Measurements from ENCODE around the gene ZSCAN18.

Gene ZSCAN18

DNA sequence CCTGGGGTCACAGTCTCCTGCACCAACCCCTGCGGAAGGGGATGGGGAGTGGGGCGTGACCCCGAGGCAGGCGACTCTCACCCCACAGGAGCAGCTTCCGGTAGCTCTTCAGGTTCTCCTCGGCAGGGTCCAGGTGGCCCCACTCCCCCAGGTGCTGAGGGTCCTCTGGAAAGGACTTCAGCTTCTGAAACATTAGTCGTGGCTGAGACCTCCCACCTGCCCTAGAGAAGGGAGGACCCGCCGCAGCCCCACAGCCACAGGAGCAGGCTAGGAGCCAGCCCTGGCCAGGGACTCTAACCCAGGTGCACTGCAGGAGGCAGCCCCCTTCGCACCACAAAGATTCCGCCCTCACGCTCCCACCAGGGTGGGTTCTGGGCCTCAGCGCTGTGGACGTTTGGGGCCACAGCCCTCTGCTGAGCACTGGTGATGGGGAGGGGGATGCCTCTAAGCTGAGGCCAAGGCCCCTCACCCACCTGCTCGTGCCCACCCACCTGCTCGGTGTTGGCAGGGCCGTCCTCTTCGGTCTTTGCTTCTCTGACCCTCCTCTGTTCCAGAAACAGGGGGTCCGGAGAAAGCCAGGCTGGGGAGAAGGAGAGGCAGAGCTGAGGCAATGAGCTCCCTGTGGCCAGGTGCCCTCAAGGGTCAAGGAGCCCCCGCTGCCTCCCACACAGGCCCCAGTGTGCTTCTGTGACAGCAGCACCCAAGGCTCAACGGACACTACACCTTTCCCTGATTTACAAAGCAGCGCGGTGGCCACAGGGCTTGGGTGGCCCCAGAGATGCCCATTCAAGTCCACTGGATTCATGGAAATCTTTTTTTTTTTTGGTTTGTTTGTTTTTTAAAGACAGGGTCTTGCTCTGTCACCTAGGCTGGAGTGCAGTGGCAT, 11.0 kb downstream of the ZSCAN18 start:
- DNase-seq: no peak

DNA sequence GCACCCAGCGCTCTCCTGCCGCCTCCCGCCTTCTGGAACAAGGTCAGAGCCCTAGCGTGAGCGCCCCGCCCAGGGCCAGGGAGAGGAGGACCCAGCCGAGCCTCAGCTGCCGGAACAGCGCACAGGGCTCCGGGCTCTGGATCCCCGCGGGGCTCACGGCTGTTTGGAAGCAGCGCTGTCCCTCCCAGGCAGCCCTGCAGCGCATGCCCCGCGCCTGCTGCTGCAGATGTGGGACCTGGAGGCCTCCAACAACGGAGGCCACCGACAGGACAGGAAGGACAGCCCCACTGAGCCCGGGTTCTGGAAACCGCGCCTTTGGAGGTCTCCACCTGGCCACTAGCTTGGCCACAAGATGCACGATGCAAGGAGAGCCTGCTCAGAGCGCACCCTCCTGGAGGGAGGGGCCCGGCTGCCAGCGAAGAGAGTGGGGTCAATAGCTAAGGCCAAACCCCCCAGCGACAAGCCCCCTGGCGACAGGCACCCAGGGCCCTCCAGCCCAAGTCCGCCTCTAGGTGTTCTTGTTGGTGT, 12.6 kb downstream of the ZSCAN18 start:
- no peak for DNase-seq

DNA sequence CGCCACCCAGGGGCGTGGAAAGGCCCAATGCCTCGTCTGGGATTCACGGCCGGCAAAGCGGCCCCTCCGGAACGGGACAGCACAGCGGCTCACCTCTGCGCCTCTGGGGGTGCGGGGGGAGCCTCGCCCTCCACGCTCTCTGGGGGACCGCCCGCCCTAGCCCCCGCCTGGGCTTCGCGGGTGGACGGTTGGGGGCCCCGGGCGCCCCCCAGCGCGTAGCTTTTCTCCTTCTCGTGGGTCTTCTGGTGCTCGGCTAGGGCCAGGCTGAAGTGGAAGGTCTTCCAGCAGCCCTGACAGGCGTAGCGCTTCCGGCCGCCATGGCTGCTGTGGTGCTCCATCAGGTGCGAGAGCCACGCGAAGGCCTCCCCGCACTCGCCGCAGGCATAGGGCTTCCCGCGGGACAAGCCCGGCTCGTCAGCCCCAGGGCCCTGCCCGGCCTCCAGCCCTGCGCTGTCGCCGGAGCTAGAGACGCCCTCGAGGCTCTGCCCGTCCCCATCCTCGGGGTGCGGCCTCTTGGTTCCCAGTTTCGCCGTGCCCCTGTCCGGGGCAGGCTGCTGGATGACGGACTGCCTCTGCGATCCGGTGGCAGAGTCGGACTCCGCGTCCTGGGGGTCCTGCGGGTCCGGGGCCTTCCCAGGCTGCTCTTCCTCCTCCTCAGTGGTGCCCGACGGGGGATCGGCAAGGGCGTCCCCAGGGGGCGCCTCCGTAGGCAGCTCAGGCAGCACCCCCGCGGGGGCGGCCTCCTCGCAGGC, 13.3 kb downstream of the ZSCAN18 start:
- no peak for DNase-seq

DNA sequence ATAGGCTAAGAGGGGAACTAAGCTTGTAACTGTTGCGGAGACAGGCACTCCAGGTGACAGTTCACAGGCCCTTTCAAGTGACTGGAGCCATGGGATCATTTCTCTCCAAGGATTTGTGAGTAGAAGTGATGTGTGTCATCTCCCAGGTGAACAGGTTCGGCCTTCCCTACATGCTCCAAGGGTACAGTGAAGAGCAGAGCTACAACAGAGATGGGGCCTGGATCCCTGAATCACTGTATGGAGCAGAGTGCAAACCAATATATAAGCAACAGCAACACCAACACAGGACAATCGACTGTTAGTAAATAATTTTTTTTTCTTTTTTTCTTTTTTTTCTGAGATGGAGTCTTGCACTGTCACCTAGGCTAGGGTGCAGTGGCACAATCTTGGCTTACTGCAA, 15.0 kb downstream of the ZSCAN18 start:
- no peak for DNase-seq

DNA sequence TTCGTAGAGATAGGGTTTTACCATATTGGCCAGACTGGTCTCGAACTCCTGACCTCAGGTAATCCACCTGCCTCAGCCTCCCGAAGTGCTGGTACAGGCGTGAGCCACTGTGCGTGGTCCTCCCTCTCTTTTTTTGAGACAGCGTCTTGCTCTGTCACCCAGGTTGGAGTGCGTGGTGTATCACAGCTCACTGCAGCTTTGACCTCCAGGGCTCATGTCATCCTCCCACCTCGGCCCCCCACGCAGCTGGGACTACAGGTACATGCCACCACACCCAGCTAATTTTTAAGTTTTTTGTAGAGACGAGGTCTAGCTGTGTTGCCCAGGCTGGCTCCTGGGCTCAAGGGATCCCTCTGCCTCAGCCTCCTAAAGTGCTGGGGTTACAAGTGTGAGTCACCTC, 18.2 kb downstream of the ZSCAN18 start:
- no peak for DNase-seq

DNA sequence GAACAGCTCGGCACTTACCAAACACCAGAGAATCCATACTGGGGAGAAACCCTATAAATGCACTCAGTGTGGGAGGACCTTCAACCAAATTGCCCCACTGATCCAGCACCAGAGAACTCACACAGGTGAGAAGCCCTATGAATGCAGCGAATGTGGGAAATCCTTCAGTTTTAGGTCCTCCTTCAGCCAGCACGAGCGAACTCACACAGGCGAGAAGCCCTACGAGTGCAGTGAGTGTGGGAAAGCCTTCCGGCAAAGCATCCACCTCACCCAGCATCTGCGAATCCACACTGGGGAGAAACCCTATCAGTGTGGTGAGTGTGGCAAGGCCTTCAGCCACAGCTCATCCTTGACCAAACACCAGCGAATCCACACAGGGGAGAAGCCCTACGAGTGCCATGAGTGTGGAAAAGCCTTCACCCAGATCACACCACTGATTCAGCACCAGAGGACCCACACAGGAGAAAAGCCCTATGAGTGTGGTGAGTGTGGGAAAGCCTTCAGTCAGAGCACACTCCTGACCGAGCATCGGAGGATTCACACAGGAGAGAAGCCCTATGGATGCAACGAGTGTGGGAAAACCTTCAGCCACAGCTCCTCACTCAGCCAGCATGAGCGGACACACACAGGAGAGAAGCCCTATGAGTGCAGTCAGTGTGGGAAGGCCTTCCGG, 30.7 kb downstream of the ZSCAN18 start:
- no peak for DNase-seq

DNA sequence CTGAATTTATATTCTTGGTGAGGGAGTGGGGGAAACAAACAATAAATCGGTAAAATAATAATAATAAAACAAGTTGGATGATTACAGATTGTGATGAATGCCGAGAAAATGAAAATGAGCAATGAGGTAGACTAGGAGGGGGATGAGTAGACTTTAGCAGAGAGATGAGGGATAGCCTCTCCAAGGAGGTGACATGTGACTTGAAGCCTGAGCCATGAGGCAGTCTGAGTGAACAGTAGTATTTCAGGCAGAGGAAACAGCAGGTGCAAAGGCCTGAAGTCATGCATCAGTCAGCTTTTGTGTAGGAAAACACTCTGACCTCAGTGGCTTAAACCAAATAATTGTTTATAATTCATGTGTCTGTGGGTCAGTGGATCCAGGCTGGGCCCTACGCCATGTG, 34.3 kb downstream of the ZSCAN18 start:
- DNase-seq: no peak

DNA sequence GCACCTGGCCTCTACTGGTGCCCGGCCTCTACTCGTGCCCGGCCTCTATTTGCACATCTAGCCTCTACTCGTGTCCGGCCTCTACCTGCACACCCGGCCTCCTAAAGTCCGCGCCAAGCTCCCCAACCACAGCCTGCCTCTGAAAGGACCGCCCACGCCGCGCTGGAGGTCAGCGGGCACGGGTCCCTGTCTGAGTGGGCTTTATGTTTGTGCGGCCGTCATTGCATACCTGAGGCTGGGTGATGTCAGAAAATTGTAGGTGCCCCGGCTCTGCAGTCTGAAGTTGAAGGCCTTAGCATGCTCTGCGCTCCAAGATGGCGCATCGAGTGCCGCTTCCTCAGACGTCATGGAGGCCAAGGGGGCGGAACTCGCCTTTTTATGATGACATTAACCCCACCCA, 37.8 kb downstream of the ZSCAN18 start:
- DNase-seq: no peak

DNA sequence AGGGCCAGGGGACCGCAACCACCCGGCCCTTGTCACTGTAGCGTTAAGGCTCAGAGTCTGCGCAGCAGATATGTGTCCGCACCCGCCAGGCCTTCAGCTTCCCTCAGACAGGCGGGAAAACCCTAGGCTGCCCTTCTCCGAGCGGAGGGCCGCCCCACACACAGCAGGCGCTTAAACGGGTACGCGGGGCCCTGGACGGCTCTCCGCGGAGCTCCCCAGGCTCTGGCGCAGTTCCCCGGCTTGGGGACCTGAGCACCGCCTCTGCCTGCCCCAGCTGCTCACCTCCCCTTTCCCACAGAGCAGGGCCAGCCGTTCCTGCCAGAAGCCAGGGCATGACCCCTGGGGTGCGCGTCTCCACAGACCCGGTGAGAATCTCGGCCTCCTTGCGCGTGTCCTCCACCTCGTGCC, 38.4 kb downstream of the ZSCAN18 start:
- DNase-seq: no peak

DNA sequence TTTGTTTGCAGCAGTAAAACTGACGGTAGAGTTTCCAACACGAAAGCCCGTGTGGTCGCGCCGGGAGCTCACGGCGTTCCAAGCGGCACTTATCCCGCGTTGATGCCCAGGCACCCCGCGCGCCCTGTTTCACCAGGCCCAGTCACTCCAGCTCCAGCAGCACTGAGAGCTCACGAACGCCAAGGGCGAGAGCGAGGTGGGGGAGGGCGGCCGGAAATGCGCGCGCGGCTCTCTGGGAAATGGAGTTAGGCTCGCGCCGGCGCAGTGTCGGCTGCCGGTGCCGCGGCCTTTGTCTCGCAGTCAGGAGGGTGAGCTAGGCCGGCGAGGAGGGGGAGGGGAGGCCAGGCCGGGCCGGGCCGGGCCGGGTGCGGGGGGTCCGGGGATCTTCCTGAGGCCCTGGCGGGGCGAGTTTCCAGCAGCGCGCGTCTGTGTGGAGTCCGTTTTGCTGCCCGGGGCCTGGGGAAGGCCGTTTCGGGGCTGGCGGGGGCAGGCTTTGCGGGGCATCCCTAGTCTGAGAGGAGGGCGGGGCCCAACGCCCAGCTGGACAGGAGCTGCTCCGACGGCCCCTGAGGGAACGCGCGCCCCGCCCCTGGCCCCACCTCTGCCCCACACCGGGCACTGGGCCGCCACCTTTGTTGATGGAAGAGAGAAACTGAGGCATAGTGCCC, 38.9 kb downstream of the ZSCAN18 start, which contains the start of gene ZNF135:
Gene ZNF135, plus strand, starts transcription at position 280 of the 668 bp plus-strand sequence. CDS start 721 bp downstream, outside the sequence.
- DNase-seq: peak; percentile 82 to 85

DNA sequence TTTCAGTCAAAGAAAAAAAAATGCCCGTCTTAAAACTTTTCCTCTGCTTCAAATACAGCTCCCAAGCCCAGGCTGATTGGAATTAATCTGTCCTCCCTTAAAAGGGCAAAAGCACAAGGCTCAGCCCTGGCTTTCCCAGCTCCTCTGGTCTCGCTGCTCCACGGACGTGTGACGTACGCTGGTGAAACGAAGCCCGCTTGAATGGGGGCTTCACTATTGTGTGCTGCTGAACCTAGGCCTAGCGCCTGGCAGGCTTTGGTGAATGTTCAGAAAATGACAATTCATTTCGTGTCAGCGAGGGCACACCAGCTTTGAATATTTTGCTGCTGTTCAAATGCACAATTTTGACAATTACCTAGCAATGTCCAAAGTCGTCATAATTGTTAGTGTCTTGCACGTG, 39.6 kb downstream of the ZSCAN18 start:
- DNase-seq: no peak

DNA sequence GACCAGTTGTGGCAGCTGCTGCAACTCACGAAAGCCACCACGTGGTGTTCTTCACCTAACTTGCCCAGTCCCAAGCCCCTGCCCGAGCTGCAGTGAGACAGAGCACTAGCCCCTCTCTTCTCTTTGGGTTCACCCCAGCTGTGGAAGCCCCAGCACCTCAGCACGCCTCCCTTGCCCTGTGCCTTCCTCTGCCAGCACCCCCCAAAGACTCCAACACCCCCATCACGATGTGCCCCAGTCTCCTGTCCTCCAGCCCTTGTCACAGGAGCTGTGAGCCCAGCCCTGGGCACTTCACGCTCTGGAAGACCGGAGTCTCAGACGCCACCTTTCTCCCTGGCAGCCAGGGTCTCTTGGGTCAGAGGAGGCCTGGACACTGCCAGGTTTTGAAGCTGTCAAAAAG, 41.2 kb downstream of the ZSCAN18 start:
- no peak for DNase-seq

DNA sequence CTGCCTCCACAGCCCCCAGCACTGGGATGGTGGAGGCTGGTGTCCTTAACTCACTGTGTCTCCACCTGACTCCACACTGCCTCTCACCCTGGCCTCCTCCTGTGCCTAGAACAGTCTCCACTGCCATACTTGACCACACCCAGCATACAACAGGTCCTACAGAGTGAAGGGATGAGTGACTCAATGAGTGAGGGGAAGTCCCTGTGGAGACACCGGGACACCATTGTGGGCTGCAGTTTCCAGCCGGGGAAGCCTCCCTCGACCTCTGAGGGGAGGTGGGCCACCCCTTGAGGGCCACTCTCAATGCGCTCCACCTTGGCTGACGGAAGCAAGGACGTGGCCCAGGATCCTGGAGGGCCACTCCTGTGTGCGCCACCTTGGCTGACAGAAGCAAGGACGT, 41.8 kb downstream of the ZSCAN18 start:
- DNase-seq: no peak

DNA sequence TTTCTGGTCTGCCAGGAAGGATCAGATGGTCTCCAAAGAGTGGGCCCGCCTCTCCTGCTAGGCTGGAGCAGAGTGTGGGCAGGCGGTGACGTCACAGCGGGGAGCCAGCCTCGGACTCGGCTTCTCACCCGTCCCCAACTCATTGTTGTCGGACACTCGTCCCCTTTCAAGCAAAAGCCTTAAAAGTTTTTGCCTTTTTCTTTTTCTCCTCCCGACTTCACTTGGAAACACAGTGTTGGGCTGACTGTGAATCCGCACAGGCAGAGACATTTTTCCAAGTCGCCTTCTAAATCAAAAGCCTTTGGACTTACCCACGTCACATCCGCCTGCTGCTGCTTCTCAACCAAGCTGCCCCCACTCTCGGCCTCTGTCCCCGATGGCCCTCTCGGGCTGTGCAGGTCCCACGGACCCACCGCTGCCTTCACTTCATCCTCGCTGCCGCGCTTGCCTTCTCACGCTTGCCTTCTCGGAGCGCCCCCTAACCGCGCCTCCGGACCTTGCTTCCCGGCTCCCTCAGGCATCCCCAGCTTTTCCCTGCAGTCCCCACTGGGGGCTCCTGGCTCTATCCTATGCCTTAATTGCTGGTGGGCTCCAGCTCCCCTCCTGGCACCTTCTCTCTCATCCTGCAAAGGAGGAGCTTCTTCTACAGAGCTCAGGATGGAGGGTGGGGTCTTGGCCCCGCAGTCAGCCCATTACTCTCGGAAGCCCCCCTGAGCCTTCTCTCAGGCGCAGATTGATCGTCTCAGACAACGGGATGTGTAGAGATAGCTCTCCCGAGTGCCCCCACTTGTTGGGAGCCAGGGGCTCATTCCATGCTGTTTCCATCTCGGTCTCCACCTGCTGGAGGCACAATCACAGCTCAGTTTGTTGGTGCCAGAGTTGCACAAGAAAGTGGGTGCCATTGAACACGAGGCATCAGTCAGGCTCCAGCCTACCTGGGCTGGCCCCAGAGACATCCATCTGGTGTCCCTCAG, 42.8 kb downstream of the ZSCAN18 start:
- peak; percentile 44 to 68 for DNase-seq

DNA sequence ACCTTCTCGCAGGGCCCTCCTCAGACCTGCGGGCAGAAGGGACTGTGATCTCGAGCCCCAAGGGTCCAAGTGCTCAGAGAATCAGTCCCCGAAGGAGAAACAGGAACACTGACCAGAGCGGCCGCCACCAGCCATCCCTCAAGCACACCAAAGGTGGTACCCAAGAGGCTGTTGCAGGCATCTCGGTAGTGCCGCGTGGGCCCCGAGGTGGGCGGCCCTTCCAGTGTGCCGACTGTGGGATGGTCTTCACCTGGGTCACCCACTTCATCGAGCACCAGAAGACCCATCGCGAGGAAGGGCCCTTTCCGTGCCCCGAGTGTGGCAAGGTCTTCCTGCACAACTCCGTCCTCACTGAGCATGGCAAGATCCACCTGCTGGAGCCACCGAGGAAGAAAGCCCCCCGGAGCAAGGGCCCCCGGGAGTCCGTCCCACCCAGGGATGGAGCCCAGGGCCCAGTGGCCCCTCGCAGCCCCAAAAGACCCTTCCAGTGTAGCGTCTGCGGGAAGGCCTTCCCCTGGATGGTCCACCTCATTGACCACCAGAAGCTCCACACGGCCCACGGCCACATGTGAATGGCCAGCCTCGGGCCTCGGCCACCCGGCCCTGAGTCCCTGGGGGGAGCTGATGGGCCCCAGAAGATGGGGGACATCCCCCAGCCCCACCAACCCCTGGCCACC, 44.4 kb downstream of the ZSCAN18 start:
- DNase-seq: no peak

DNA sequence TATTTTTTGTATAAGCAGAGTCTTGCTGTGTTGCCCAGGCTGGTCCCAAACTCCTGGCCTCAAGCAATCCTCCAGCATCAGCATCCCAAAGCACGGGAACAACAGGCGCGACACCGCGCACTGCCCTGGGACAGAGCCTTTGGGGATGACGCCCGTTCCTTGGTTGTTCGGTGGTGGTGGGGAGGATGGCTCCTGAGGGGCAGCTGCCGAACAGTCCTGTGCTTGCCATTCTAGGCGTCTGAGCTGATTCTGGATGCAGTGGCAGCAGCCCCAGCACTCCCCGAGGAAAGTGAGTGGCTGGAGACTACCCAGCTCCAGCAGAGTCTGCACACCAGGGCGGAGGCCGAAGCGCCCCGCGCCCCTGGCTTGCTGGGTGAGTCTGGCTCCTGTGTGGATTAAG, 45.8 kb downstream of the ZSCAN18 start:
- no peak for DNase-seq

DNA sequence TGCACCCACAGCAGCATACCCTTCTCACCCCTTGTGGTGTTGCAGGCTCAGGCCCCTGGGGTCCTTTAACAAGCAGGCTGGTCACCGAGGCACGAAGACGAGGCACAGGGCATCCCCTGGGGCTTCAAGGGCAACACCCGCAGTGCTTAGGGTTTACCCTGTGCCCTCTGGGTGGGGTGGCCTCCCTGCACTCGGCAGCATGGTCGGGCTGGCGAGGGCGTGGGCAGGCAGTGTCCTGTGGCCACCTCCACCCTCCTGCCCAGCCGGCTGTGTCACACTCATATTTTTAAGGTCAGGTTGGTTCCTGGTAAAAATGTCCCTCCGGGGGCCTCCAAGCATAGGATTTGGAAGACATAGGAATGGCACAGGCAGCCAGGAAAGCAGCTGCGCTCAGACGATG, 50.4 kb downstream of the ZSCAN18 start:
- DNase-seq: no peak

DNA sequence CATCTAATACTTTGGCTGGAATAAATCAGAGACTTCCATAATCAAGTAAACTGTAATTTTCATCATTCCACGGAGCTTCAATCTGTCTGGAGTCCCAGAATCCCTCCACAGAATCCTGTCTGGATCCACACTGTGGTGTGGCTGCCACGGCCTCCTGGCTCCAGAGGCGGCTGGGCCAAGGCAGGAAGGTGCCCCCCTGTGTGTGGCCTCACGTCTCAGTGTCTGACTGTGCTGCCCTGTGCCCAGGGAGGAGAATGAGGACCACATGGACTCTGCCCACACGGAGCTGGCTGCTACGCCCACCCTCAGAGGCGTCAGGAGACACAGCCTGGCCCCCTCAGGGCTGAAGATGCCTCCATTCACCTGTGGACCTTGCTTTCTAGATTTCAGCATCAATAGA, 51.2 kb downstream of the ZSCAN18 start:
- DNase-seq: no peak

DNA sequence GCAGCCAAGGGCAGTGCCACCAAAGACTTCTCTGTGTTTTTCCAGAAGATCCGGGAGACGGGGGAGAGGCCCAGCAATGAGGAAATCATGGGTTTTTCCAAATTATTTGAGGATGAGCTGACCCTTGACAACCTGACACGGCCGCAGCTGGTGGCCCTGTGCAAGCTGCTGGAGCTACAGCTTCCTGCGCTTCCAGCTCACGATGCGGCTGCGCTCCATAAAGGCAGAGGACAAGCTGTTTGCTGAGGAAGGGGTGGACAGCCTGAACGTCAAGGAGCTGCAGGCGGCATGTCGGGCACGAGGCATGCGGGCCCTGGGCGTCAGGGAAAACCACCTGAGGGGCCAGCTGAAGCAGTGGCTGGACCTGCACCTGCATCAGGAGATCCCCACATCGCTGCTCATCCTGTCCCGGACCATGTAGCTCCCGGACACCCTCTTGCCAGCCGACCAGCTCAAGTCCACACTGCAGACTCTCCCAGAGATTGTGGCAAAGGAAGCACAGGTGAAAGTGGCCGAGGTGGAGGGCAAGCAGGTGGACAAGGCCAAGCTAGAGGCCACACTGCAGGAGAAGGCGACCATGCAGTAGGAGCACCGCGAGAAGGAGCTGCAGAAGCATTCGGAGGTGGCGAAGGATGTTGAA, 52.5 kb downstream of the ZSCAN18 start:
- no peak for DNase-seq

DNA sequence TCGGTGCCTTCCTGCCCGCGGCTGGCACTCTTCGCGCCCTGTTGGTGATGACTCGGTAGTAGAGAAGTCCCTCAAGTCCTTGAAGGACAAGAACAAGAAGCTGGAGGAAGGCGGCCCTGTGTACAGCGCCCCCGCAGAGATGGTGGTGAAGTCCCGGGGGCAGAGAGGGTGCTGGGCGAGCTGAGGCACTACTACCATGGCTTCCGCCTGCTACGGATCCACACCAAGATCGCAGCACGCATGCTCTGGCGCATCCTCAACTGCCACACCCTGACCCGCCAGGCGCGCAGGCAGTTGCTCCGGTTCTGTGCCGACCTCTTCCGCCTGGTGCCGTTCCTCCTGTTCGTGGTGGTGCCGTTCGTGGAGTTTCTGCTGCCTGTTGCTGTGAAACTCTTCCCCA, 53.1 kb downstream of the ZSCAN18 start:
- DNase-seq: no peak

Data from hippocampal formation (tissue), 2 donors.